ENCODE data around the gene TOMM22.
A peak's percentile ranks its signal among the peaks of the same experiment; 100 is the strongest.

Gene TOMM22

DNA sequence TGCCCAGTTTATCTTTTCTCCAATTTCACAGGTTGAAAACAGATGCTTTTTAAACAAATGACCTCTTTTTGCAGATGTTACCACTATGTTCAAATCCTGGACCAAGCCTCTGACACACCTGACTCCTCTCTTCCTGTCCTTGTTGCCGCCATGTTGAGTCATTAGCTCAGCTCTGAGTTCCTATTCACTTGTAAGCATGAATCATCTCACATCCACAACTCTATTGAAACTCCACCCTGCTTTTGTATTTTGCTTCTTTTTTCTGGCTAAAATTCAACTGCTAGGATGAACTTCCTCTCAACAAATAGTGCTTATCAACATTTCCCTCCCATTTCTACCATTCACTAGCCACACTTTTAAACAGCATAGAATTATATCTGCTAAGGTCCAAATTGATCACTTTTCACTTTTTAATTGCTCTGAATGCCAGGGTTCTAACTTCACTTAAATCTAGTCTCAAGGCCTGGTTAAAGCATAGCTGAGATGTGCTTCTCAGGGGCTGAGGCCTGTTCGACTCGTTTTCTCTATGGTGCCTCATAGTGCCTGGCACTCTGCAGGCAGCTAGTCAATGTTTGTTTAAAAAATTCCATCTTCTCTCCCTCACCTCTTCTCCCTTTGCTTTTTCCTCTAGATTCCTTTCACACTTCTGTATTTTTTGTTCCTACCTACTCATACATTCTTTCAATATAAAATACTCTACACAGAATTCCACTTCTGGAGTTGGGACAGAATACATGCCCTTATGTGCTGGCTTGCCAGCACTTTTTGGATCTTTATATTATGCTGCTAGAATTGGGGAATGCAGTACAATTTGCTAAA, 15.1 kb downstream of the TOMM22 start:
- DNase-seq (ENCODE audit: low spot score): peak; percentile 58

DNA sequence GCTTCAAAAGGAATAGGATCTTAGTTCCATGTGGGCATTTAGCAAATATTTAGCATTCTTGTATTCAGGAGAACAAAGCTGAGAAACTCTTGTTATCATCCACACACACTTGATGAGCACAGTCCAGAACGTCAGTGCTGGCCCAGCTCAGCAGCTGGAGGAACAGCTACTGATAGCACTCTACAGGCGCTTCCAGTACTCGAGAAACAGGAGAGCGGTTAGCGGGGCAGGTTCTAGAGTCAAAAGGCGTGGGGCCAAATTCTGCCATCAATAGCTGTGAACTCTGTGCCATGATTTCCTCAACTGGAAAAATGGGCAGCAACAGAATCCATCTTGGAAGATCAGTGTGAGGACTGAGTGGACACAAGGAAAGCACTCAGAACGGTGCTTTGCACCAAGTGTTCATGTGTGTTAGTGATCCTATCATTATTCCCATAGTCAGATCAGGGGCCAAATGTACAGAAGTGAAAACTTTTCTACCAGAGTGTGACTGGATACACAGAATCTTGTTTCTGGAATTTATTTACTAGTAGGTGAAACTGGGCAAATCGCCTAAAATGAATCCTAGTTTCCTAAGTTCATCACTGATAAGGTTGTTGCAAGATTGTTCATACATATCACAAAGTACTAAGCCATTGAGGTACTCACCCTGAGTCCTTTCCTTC, 15.8 kb downstream of the TOMM22 start:
- no peak for DNase-seq (ENCODE audit: low spot score)

DNA sequence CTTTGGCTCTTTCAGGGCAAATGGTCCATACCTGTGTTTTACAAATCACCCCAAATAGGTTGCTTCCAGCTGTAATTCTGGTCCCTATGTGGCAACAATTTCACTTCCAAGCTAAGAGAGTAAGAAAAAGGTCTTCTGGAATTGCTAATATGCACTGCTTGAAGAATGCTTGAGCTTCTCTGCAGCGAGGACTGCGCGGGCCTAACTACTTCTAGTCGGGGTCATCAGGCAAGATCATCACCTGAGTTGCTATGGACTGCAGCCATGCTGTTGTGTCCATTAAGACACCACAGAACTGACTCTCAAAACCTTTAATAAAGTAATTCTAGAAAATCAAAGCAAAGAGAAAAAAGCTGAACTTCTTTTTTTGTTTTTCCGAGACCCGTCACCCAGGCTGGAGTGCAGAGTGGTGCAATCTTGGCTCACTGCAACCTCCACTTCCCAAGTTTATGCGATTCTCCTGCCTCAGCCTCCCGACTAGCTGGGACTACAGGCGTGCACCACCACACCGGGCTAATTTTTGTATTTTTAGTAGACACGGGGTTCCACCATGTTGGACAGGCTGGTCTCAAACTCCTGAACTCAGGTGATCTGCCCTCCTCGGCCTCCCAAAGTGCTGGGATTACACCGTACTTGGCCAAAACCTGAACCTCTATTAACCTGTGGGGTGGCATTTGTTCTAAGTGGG, 16.8 kb downstream of the TOMM22 start:
- no peak for DNase-seq (ENCODE audit: low spot score)

DNA sequence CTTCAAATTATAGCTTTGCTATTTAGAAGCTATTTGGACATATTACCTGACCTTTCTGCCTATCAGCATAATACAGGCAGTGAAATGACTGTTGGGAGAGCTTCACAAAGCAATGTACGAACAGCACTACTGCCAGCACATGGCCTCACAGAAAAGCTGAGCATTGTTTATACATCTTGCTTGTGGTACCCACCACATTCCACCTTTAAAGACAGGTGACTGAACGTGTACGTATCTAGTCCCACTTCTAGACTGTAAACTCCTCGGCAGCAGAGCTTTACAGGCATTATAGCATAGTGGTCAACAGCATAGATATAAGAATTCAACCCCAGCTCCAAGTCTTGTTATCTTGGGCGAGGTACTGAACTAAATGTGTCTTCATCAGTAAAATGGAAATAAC, 17.4 kb downstream of the TOMM22 start:
- DNase-seq (ENCODE audit: low spot score): no peak

DNA sequence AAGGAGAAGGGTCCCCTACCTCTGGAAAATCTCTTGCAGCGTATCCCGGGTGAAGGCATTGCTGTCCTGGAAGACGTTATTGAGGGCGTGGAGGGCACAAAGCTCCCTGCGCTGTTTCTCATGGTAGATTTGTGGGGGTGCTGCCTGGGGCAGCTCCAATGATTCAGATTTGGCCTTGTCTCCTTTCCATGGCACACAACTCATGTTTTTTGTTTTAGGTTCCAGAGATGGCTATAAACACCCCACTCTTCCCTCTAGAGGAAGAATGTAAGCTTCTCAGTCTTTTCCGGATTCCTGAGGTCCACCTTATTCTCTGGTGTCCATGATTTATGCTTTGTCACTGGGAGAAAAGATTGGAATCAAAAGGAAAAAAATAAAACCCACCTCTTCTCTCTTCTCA, 18.0 kb downstream of the TOMM22 start:
- DNase-seq (ENCODE audit: low spot score): no peak

DNA sequence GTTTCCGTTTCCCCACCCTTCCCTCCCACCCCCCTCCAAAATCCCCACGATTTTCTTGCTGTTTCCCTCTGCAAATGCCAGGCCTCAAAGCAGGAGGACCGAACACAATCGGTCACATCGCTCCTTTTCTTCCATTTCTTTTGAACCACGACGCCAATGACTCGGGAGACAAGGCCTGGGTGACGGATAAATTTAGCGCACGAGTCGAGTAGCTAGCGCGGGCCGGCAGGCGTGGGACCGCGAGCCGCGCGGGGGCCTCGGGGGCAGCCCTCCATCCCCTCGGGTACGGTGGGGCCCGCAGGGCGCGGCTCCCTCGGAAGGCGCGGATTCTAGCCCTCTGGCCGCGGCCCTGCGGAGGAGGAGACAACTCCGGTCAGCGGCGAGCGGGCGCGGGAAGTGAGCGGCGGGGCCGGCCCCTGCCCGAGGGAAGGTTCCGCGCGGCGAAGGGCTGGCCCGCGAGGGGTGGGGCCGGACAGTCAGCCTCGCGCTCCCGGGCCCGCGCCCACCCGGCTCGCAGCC, 18.6 kb downstream of the TOMM22 start:
- DNase-seq (ENCODE audit: low spot score): peak; percentile 73

DNA sequence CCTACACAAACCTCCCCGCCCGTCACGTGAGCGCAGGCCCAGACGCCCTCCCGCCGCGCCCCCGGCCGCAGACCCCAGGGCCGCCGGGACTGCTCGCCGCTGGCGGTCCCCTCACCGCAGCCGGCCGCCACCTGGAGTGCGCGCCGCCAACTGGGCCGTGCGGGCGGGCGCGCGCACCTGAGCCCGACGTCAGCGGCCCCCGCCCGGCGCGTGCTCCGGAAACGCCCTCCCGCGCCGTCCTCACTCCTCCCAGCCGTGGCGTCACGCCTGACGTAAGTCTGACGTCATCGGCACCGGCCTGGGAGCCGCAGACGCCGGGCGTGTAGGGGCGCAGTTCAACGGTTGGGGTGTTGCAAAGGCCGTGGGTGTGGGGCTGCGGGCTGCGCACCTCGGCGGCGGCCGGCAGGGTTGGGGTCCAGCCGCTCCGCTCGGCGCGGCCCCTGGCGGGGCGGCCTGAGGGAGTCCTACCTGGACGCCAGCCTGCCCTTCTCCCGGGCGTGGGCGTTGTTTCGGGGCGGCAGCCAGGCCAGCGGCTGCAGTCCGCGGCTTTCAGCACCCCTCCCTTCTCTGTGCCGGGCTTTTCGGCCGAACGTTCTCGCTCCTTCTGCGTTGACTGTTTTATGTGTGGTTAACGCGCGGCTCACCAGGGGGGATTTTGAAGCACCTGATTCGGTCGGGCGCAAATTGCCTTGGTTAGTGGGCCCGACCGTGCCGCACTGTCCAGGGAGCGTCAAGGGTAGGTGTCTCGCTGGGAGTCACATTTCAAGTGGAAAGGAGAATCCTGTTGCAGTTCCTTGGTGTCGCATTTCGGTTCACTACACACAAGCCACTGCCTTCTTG, 19.3 kb downstream of the TOMM22 start, which contains the start of gene JOSD1:
TSS of gene JOSD1 (minus strand) at position 155 of the 840 bp plus-strand sequence. CDS start 956 bp downstream, outside the sequence.
- DNase-seq (ENCODE audit: low spot score): peak; percentile 92

DNA sequence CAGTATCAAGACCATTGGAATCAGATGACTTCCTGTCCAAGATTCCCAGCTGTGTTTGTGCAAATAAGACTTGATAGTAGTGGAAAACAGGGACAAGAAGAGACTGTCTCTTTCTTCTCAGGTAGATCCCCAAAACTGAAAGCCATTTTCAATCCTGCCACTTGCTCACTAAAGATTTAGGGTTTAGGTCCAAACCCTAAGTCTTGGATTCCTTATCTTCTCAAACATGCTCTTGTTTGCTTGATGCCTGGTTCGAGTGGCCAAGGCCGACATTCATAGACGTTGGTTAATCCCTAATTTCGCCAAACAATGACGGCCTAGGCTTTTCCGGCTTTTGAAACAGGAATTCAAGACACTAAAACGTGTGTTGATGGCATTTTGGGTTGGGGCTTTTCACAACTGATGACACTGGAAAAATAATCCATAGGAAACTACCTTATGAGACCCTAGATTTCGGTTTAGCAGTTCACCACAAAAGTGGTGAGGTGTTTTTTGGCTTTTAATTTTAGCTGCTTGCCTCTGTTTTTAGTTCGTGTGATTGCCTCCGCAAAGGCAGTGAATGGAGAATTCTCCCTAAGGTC, 23.0 kb downstream of the TOMM22 start:
- DNase-seq (ENCODE audit: low spot score): no peak

DNA sequence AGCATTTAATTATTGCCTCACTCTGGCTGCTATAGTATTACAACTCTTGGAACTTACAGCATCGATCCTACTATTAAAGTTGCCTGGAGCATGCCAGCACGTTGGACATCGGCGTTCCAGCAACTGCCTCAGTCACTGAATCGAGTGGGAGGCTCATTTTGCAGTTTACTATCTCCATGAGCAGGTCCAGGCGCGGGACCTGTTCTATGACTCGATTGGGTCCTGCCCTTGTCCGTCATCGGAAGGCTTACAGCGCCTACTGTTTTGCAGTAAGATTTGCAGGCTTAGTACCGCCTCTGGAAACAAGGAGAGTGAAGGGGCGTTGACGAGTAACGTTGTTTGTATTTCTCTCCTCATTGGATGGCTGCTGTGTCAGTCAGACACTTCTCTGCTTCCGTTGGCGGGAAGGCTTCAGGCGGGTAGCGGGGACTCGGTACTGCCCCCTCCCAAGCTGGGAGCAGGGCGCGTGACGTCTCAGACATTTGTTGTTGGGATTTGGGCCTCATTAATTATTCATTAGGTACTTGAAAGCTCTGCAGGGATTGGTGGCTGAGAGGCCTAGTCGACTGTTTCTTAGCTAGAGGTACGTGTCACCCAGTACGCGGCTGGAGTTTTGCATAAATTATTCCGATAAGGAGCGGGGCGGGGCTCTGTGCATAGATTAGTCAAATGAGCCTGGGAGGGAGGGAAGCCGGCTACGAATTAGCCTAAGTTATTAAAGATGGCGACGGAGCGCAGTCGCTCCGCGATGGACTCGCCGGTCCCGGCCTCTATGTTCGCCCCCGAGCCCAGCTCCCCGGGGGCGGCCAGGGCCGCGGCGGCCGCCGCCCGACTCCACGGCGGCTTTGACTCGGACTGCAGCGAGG, 23.7 kb downstream of the TOMM22 start, which contains the start of gene GTPBP1:
TSS of gene GTPBP1 (plus strand) at position 710 of the 866 bp plus-strand sequence. CDS start at position 722, 12 bp downstream.
- DNase-seq (ENCODE audit: low spot score): peak; percentile 100

DNA sequence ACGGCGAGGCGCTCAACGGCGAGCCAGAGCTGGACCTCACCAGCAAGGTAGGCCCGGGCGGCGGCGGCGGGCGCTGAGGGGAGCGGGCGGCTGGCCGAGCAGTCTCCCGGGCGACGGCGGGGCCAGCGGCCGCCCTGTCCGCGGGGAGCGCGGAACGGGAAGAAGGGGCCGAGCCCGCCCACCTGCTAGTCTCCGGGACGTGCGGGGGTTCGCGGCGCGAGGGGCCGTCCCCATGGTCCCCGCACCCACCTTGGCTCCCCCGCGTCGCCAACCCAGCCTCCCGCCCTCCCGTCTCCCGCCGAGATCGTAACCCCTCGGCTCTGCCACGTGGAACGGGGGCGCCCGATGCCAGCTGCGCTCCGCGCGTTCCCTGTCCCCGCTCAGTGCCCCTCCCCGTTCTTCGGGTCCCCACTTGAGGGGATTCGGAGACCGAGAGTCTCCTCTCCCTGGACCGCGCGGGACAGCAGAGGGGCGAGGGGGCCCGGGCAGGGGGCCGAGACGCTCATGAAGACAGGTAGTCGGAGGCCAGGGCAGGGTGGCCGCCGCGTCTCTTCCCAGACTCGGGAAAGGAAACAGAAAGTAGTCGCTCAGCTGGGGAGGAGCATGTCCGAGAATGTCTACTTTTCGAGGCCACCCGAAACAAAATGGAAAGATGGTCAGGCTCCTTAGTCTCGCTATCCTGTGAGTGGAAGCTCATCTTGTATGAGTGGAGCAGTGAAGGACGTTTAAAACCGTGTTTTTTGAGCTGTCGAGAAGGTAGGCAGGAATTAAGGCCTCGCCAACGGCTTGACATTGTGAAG, 24.5 kb downstream of the TOMM22 start:
- DNase-seq (ENCODE audit: low spot score): peak; percentile 18

DNA sequence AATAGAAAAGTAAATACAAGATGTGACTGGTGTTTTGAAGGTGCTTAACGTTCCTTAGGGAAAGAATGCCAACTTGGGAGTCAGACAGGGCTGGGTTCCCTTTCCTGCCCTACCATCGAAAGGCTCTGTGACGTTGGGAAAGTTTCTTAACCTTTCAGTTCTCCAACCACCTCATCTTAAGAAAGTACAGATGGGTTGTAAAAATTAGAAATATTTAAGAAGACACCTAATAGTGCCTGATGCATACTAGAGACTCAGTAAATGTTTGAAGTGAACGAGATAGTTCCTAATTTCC, 25.1 kb downstream of the TOMM22 start:
- DNase-seq (ENCODE audit: low spot score): no peak

DNA sequence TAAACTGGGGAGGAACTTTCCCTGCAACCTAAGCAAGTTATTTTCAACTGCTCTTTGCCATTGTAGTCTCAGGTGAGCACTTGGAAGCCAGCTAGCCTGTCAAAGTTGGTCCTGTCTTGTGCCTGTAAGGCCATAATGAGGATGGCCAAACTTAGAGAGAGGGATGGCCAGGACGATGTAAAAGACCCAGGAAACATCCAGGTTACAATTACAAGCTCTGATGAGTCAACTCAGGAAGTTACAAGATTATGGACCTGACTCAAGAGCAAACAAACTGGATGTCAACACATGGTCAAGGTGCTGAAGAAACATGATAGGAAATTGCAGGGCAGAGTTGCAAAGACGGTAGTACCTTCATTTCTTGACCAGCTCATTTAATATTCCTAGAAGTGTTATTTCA, 25.6 kb downstream of the TOMM22 start:
- DNase-seq (ENCODE audit: low spot score): peak; percentile 80

DNA sequence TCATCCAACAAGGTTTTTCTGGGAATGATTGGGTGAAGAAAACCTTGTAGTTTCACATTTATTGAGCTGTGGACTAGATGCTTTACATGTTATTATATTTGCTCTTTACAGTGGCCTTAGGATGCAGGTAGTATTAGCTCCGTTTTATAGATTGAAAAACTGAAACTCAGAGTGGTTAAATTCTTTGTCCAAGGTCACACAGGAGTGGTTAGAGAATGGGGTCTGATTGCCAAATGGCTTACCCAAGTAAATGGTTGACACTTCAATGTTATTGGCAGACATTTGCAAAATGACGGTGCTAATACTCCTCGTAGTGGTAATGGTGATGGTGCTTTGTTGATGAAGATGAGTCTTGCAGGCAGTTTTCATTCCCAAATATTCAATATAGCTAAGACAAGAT, 26.2 kb downstream of the TOMM22 start:
- DNase-seq (ENCODE audit: low spot score): no peak

DNA sequence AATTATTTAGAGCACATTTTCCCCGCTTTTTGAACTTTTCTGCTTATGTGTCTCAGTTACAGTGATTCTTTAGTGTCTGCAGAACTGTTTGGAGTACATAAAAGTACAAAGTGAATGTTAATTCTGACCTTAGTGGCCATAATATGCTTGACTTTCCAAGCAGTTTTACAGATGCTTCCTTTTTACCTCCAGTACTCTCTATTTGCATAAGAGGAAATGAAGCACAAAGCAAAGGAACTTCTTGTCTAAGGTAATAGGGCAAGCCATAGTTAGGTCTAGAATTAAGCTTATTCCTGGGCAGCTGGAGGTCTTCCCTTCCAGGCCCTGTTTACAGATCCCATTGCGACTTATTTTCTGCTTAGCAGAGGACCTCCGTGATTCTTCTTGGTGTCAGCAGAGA, 27.5 kb downstream of the TOMM22 start:
- DNase-seq (ENCODE audit: low spot score): no peak

DNA sequence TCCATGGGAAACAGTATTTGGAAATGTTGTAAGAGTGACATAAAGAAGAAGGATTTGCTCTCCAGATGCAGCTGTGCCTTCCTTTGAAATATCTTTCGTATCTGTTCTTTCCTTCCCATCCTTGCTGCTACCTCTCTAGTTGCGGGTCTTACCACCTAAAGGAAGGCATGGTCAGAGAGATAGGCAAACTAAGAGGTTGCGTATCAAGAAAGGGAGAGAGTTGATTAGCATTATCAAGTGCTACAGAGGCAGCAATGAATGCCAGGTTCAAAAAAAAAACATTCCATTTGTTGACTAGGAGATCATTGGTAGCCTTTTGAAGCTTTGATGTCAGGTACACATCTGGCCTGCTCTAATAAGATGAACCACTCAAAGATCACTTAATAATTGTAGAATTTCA, 28.6 kb downstream of the TOMM22 start:
- no peak for DNase-seq (ENCODE audit: low spot score)

DNA sequence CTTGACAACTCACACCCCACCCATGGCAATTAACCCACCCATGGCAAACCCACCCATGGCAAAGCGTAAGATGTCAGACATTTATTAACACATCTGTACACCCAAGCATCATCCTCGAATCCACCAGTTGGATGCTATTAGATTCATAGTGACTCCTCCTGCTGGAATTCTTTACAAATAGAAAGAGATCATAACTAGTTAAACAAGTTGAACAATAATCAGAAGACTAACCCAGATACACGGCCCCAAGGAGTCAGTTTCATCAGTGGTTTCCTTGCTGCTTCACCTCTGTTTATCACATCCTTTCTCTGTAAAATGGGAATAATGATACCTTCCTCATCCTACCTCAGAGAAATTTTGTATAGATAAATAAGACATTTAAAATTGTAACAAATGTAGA, 29.1 kb downstream of the TOMM22 start:
- no peak for DNase-seq (ENCODE audit: low spot score)

DNA sequence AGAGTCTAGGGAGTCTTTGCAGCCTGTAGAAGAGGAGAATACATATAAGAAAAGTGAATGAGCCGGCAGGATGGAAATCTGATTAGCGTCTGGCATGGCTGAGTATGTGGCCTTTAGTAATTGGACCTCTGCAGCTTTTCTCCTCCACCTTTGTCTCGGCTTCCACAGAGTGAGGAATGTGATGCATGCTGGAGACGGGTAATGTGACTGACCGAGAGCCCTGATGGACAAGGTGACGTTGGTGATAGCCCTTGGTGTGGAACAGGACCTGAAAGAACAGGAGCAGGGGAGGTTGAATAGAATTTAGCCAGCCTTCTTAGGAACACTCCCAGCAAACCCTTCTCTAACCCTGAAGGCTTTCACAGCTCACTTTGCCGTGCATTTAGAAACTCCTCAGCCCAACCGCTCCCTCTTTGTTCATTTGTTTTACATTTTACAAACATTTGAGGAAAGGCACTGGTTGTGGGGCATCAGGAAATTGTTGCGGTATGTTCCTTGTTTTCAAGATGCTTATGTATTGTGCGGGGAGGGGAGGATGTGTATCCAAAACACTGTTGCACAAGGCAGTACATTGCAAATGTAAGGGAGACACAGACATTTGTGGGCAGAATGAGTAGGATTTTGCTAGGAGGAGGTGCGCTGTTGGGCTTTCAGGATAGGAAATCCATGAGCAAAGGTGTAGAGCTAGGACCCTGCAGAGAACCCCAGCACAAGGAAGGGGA, 30.9 kb downstream of the TOMM22 start:
- DNase-seq (ENCODE audit: low spot score): no peak

DNA sequence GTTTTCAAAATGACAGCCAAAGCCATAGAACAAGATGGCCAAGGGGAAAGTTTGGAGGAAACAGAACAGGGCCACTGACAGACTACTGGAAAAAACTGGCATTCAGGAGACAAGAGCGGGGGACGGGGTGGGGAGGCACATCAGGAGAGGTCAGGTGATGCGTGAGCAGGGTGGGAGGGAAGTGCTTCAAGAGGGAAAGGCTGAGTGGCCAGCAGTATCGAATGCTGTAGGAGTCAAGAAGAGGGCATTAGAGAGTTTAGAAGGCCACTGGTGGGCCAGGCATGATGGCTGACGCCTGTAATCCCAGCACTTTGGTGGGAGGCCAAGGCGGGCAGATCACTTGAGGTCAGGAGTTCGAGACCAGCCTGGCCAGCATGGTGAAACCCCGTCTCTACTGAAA, 32.2 kb downstream of the TOMM22 start:
- no peak for DNase-seq (ENCODE audit: low spot score)

DNA sequence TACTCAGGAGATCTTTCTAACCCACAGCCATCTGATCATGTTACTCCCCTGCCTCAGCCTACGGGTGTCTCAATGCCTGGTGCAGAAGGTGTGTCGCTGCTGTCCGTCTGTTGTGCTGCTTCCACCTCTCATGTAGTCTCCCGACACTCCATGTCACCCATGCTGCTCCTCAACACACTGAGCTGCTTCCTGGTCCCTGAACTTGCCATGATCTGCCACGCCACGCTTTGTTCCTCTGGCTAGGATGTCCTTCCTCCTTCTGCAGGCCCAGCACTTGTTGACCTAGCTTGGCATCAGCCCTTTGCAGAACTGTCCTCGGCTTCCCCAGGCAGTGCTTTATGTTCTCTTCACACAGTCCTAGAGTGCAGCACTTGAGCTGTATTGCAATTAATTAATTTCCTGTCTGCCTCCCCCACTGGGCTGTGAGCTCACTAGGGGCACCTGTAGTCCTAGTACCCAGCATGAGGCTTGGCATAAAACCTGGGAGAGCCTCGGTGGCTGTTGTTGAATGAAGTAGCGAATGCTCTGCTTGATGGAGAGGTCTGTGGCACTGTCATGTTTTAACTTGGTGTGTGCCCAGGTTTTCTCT, 33.5 kb downstream of the TOMM22 start:
- DNase-seq (ENCODE audit: low spot score): no peak
